Activated CD8-positive, alpha-beta T cell treated with anti-CD3 and anti-CD28 coated beads for 36 hours (primary cell): ENCODE measurements around the gene CLIC3. TPM values are rescaled to one million over a fixed set of nuclear protein-coding genes. Genes with fewer than 3 reads are reported as not detected.

Experiments
- ATAC-seq: fragments of 200-7000 bp; cut with Tn5 transposase; one replicate; pipeline ENCODE4 v1.10.0; 2021; ENCODE audit warnings: mild to moderate bottlenecking, moderate library complexity
- CTCF ChIA-PET: fragments of 350-600 bp; sonication (Branson Sonifier 250); formaldehyde crosslinking; loops from one replicate; lab custom pipeline; 2021; ENCODE audit warnings: antibody characterized with exemption; lab: Charles Lee
- POLR2A ChIA-PET: fragments of 350-600 bp; sonication (Branson Sonifier 250); formaldehyde crosslinking; loops from one replicate; lab custom pipeline; 2021; ENCODE audit warnings: antibody characterized with exemption; lab: Charles Lee
- DNase-seq: peaks from one replicate; pipeline ENCODE4 v3.0.0-alpha.2; 2020
- H3K27ac Mint-ChIP-seq: one replicate; pipeline ENCODE4 v1.8.0; 2021; ENCODE audit warnings: mild to moderate bottlenecking, mixed read lengths
- H3K27me3 Mint-ChIP-seq: one replicate; pipeline ENCODE4 v1.8.0; 2021; ENCODE audit warnings: mixed read lengths
- H3K36me3 Mint-ChIP-seq: one replicate; pipeline ENCODE4 v1.8.0; 2021; ENCODE audit warnings: low read depth, mixed read lengths
- H3K4me1 Mint-ChIP-seq: one replicate; pipeline ENCODE4 v1.8.0; 2021; ENCODE audit warnings: low read depth, mixed read lengths
- H3K4me3 Mint-ChIP-seq: one replicate; pipeline ENCODE4 v1.8.0; 2021; ENCODE audit warnings: mild to moderate bottlenecking, moderate library complexity, mixed read lengths
- H3K9me3 Mint-ChIP-seq: one replicate; pipeline ENCODE4 v1.8.0; 2021; ENCODE audit warnings: mixed read lengths
- intact Hi-C: fragments of 100-400 bp; cut with micrococcal nuclease; formaldehyde crosslinking; loops from one replicate; pipeline ENCODE4 v1.10.0; 2022
- total RNA-seq, 2 experiments: library from RNA; stranded (reverse); gene quantifications; one replicate each; pipeline ENCODE4 v1.2.3, GENCODE V29; 2021
- TF ChIP-seq, protein P1 (sequence below): fragments of 200-600 bp; IDR thresholded peaks from one replicate; pipeline ENCODE4 v1.8.0; 2022; ENCODE audit warnings: antibody characterized with exemption, mild to moderate bottlenecking

The CLIC3 gene
- total RNA-seq, 2 experiments from 2014 or later, result not detected

- no peak overlapping the region for H3K27ac Mint-ChIP-seq
- ATAC-seq (no peak), DNase-seq (no peak)
- H3K36me3 Mint-ChIP-seq, result no peaks in the 10 kb centered on the region
- peaks cover 3% of the 10 kb centered on the region for H3K9me3 Mint-ChIP-seq
- intact Hi-C loops, result no loop called here
- TF ChIP-seq, protein P1, sequence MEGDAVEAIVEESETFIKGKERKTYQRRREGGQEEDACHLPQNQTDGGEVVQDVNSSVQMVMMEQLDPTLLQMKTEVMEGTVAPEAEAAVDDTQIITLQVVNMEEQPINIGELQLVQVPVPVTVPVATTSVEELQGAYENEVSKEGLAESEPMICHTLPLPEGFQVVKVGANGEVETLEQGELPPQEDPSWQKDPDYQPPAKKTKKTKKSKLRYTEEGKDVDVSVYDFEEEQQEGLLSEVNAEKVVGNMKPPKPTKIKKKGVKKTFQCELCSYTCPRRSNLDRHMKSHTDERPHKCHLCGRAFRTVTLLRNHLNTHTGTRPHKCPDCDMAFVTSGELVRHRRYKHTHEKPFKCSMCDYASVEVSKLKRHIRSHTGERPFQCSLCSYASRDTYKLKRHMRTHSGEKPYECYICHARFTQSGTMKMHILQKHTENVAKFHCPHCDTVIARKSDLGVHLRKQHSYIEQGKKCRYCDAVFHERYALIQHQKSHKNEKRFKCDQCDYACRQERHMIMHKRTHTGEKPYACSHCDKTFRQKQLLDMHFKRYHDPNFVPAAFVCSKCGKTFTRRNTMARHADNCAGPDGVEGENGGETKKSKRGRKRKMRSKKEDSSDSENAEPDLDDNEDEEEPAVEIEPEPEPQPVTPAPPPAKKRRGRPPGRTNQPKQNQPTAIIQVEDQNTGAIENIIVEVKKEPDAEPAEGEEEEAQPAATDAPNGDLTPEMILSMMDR, result no peak
- ChIA-PET POLR2A (interaction anchor here (0.6 to 2.4 kb wide), 2 partner anchors 15 to 39 kb away, joined by 3 to 8 read pairs; no protein-coding TSS in a partner anchor), CTCF (no interaction called here)
- peaks cover 32% of the 10 kb centered on the region for H3K4me1 Mint-ChIP-seq
- H3K4me3 Mint-ChIP-seq, result no peak overlapping the region
- H3K27me3 Mint-ChIP-seq, result no peaks in the 10 kb centered on the region
Measured at GRCh38 chr9:136961279-136962065, 34.9 kb downstream of the CLIC3 start.

DNA sequence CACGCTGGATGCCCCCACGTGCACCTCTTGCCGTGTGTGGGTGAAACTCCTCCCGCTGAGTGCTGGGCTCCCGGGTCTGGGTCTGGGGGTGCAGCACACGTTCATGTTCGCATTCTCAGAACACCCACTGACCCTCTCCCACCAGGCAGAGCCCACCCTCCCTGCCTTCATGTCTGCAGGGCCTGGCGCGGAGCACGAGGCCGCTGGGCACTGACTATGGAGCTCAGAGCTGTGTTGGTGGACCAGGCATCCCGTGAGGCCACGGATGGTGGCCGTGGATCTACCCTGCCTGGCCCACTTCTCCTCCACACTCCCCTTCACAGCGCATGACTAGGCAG lies 35.5 kb downstream of the CLIC3 start:
- Mint-ChIP-seq H3K4me3 (no peak overlapping the region), H3K36me3 (no peaks in the 10 kb centered on the region)

DNA sequence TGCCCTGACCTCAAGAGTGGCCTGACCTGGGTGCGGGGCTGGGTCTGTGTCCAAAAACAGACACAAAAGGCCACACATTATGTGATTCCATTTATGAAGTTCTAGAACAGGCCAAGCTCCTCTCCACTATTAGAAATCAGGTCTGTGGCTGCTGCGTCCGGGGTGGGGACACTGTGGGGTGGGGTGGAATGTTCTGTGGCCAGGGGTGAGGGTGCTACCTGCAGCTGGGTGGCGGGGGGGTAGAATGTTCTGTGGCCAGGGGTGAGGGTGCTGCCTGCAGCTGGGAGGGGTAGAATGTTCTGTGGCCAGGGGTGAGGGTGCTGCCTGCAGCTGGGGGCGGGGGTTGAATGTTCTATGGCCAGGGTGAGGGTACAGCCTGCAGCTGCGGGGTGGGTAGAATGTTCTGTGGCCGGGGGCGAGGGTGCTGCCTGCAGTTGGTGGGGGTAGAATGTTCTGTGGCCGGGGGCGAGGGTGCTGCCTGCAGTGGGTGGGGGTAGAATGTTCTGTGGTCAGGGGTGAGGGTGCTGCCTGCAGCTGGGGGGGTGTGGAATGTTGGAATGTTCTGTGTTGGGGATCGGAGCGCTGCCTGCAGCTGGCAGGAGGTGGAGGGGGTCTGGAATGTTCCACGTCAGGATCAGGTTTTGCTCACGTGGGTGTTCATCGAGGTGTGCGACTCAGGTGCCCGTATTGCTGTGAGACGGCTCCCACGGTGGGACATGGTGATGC lies 36.0 kb downstream of the CLIC3 start:
- no peaks in the 10 kb centered on the region for H3K27me3 Mint-ChIP-seq
- DNase-seq (no peak), ATAC-seq (no peak)
- no peaks in the 10 kb centered on the region for H3K36me3 Mint-ChIP-seq
- TF ChIP-seq, protein P1, result no peak
- intact Hi-C loops, result no loop called here
- H3K27ac Mint-ChIP-seq, result no peak overlapping the region
- H3K9me3 Mint-ChIP-seq, result peaks cover 4% of the 10 kb centered on the region
- CTCF ChIA-PET, result interaction anchor here (1.3 kb wide), 1 partner anchor 13 kb away, joined by 4 read pairs; no protein-coding TSS in a partner anchor
- POLR2A ChIA-PET, result interaction anchor here (1.4 to 2.4 kb wide), 3 partner anchors 9 to 232 kb away, joined by 3 to 8 read pairs (median 4); no protein-coding TSS in a partner anchor
- no peak overlapping the region for H3K4me3 Mint-ChIP-seq
- peaks cover 23% of the 10 kb centered on the region for H3K4me1 Mint-ChIP-seq

More for the DNA sequence above, 35.5 kb downstream of the CLIC3 start:
- peaks cover 27% of the 10 kb centered on the region for H3K4me1 Mint-ChIP-seq
- no peak for ATAC-seq
- CTCF ChIA-PET, result no interaction called here
- intact Hi-C loops, result no loop called here
- H3K27ac Mint-ChIP-seq, result no peak overlapping the region
- peaks cover 4% of the 10 kb centered on the region for H3K9me3 Mint-ChIP-seq
- no peaks in the 10 kb centered on the region for H3K27me3 Mint-ChIP-seq
- POLR2A ChIA-PET, result interaction anchor here (2.4 kb wide), 1 partner anchor 14 kb away, joined by 8 read pairs; no protein-coding TSS in a partner anchor
- TF ChIP-seq, protein P1, result no peak
- no peak for DNase-seq

- TF ChIP-seq, protein P1, result no peak
- POLR2A ChIA-PET, result interaction anchor here (1.4 kb wide), 2 partner anchors 10 to 231 kb away, joined by 3 to 4 read pairs; no protein-coding TSS in a partner anchor
- no peaks in the 10 kb centered on the region for H3K36me3 Mint-ChIP-seq
- no peak for ATAC-seq
- CTCF ChIA-PET, result interaction anchor here (1.3 kb wide), 1 partner anchor 11 kb away, joined by 4 read pairs; no protein-coding TSS in a partner anchor
- no peaks in the 10 kb centered on the region for H3K27me3 Mint-ChIP-seq
- H3K9me3 Mint-ChIP-seq, result peaks cover 4% of the 10 kb centered on the region
- no peak overlapping the region for H3K4me3 Mint-ChIP-seq
- intact Hi-C loops, result no loop called here
- H3K27ac Mint-ChIP-seq, result no peak overlapping the region
- DNase-seq, result no peak
- peaks cover 16% of the 10 kb centered on the region for H3K4me1 Mint-ChIP-seq
Measured at GRCh38 chr9:136958898-136959850, 37.2 kb downstream of the CLIC3 start.
